ENCODE results near the gene PCYOX1L.

Gene PCYOX1L

GRCh38 chr5:149357370-149358293 is at the start of gene PCYOX1L:
PCYOX1L (plus strand) TSS chr5:149358046; CDS start chr5:149358069, 23 bp downstream.
- DNase-seq = peak; percentile 80

GRCh38 chr5:149309354-149309753 is 48.5 kb upstream of the PCYOX1L start:
- no peak for DNase-seq

DNA sequence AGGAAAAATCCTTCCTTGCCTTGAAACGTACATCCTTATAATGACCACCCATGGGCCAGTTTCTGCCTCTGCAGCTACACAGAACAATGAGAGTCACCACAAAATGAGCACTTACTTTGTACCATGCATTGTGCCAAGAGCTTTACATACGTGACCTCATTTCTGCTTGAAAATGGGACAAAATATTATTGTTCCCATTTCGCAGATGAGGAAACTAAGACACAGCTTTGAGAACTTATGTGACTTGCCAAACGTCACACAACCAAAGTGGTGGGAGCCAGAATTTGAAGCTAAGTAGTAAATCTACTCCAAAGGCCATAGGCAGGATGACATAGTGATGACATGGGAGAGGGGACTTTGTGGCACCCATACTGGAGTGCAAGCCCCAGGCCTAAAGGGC is 47.4 kb upstream of the PCYOX1L start:
- DNase-seq = no peak

- no peak for DNase-seq
These were observed 46.7 kb upstream of the PCYOX1L start for GRCh38 chr5:149310947-149311658.

DNA sequence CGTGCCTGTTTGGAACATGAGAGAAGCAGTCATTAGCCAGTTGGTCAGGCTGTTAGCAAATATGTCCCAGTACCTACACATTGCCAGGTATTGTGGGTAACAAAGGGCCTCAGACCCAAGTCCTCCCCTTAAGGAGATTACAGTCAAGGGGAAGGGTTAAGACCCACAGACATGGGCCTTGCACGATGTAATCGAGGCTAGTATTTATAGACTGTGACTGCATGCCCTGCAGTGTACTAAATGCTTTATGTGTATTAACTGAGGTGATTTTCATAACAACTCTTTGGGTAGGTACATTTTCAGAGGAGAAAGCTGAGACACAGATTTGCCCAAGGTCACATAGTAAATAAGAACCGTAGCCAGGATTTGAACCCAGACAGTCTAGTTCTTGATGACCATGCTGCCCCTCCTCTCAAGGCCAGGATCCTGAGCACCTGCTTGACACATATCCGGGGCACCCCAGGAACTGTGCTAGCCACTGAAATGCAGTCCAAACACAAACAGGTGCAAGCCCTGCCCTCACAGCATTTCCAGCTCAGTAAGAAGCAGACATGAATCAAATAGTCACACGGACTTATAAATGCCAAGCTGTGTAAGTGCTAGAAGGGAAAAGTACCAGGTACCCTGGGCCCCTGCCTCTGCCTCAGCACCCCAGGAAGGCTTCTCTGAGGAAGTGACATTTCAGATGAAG is 44.5 kb upstream of the PCYOX1L start:
- no peak for DNase-seq

GRCh38 chr5:149314571-149315111 is 43.2 kb upstream of the PCYOX1L start:
- DNase-seq = no peak

DNA sequence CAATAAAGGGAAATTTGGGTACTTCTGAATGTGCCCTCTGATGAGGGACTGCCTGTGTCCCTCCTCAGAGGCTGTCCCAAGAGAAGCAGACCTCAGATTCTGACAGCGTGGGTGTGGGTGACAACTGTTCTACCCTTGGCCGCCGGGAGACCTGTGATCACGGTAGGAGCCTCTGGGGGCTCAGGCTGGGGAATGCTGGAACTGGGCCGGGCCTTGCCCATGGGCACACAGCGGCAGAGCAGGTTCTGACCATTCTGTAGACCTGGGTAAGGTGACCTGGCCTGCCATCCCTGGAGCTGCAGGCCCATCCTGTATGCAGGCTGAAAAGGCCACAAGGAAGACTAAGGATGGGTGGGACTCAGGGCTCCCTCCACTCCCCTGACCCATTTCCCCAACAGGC is 42.1 kb upstream of the PCYOX1L start:
- no peak for DNase-seq

GRCh38 chr5:149317281-149318048 is 40.4 kb upstream of the PCYOX1L start:
- no peak for DNase-seq

- DNase-seq = no peak
These were observed 38.7 kb upstream of the PCYOX1L start for GRCh38 chr5:149319174-149319573.

- DNase-seq = peak; percentile 48
These were observed 37.0 kb upstream of the PCYOX1L start for GRCh38 chr5:149320791-149321330.

- no peak for DNase-seq
These were observed 35.3 kb upstream of the PCYOX1L start for GRCh38 chr5:149322518-149322917.

GRCh38 chr5:149323210-149323609 is 34.6 kb upstream of the PCYOX1L start:
- no peak for DNase-seq

DNA sequence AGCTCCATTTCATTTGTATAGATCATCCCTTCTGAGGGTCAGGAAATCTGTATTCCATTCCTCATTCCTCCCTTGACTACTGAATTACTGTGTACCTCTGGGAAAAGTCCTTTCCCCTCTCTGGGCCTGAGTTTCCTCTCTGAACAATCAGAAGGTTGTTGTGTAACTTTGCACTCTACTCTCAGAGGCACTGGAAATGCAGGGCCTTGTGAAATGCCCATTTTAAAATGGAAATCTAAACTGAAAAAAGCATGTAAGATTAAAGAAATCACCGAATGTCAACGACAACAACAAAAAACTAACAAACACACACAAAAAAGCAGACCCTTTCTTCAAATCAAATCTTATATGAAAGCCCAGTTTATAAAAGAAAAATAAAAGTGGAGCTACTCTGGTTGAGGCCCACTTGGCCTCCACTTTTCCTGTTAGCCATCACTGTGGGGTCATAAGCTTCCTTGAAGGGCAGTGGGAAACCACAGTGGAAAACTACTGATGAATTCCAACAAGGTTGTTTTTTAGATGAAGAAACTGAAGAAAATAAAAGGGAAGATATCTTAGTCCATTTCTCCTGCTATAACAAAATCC is 34.1 kb upstream of the PCYOX1L start:
- DNase-seq = no peak

DNA sequence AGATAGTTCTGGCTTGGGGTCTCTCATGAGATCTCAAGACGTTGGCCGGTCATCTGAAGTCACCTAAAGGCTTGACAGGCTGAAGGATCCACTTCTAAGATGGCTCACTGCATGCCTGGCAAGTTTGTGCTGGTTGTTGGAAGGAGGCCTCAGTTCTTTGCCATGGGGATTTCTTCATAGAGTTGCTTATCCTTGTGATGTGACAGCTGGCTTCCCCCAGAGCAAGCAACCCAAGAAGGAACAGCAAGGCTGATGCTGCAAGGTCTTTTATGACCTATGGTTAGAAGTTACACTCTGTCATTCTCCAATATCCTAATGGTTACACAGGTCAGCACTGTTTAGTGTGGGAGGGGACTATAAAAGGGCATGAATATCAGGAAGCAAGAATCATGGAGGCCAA is 33.2 kb upstream of the PCYOX1L start:
- DNase-seq = no peak

DNA sequence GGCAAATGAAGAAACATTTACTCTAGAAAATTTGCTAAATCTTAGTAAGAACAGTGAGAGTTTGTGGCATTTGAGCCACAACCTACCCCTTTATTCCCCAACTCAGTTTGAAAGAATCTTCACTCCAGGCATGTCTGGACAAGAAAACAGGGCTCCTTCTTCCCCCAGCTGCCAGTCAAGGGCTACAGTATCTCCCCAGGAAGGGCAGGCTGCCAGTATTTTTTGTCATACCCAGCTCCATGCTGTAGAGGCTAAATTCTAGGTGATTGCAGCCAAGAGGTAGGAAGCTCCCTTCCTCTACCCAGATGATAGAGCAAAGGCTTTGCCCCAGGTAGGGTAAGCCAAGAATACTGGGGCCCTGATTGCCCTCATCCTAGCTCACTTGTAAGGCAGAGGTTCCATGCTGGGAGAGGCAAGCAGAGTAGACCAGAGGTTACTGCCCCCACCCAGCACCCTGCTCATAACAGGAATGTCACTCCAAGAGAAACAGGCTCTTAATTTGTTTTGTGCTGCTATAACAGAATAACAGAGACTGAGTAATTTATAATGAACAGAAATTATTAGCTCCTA is 32.6 kb upstream of the PCYOX1L start:
- no peak for DNase-seq

DNA sequence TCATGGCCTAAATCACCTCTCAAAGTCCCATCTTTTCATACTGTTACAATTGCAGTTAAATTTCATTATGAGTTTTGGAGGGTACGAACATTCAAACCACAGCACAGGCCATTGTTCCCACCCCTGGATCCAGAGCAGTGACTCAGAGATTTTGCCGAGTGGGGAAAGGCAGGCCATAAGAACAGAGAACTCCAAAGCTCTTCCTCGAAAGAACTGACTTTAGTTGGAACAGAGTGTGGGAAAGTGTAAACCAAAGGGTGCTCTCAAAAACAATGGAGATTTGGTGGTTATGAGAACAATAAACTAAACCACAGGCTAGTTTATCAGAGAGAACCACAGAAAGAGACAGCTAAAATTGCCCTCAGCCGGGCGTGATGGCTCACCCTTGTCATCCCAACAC is 32.0 kb upstream of the PCYOX1L start:
- DNase-seq = no peak

DNA sequence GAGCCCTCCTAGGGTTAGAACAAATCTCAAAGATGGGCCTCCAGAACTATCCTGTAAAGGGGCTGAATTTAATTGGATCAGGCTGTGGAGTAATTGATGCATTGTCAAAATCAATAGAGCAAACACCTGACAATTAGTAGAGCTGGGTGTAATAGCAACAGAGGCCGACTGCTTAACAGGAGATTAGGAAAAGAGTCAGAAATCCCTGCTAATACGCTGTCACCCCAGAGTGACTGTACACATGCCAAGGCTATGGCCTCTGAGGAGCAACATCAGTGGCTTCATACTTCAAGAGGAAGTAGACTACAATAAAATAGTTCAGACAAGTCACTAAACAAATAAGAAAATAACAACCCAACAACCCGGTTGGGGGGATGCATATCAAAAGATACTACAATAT is 31.2 kb upstream of the PCYOX1L start:
- DNase-seq = no peak

- no peak for DNase-seq
These were observed 29.7 kb upstream of the PCYOX1L start for GRCh38 chr5:149328177-149328576.

DNA sequence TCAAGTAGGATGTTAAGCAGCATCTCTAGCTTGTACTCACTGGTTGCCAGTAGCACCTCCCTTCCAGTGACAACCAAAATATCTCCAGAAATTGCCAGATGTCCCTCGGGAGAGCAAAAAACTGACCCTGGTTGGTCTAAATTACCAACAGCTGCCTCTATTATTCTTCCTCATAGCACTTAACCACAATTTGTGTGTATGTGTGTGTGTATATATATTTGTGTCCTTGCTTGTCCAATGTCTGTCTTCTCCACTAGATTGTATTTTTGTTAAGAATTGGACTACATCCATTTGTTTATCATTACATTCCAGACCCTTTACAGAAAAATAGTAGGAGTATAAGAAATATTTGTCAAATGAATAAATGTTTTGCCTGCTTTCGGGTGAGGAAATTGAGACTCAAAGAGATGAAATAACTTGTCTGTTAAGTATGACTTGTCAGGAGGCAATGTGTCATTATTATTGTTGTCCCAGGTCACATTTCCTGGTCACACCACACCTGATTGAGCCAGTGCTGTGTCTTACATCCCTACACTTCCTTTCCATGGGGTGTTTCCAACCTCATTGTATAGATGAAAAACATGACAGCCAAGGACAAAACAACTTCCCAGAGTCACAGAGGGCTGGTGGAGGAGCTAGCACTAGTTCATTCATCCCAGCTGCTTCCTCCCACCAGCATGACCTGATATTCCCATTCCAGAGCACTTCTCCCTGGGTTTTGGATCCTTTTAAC is 24.0 kb upstream of the PCYOX1L start:
- DNase-seq = no peak

DNA sequence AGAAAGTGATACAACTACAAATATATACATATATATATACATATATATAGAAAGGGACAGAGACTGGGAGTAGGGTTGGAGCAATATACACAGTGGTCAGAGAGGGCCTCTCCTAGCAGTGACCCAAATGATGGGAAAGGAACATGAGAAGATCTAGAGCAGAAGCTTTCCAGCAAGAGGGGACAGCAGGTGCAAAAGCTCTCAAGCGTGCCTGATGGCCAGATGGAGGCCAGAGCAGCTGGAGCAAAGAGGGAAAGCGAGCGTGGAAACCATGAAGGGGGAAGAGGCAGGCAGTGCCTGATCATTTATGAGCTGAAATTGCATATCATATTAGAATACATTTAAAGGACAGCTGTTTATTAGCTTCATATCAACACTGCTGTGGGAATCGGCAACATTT is 20.1 kb upstream of the PCYOX1L start:
- DNase-seq = no peak

DNA sequence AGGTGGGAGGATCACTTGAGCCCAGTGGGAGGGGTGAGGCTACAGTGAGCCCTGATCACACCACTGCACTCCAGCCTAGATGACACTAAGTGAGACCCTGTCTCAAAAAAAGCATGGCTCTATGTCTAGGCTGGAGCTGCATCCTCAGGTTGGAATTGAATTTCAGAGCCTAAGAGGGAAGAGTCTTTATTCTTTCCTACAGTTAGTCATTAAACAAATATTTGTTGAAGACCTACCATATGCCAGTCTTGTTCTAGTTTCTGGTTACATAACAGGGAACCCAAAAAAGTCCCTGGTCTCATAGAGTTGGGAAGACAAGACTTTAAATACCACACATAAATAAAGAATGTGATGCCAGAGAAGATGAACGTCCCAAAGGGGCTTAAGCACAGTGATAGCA is 19.5 kb upstream of the PCYOX1L start:
- no peak for DNase-seq

Measured in NCI-H2107 (cell line).